Activated T-helper 2 cell treated with anti-CD3 and anti-CD28 coated beads, Interferon-gamma antibody, Interleukin-2, Interleukin-4, amounts not matched to agents 10 μg/mL and 5 μg/mL and 100 μg/mL, durations not matched to agents 14 hours and 24 hours and 36 hours (primary cell): ENCODE data around the gene CHAT. TPM values are rescaled to one million over a fixed set of nuclear protein-coding genes. Genes with fewer than 3 reads are reported as not detected.

Experiments
- DNase-seq: peaks from one replicate; pipeline ENCODE4 v3.0.0; 2021; ENCODE audit warnings: low spot score
- H3K27ac Mint-ChIP-seq: one replicate; pipeline ENCODE4 v1.8.0; 2021; ENCODE audit warnings: mixed read lengths
- H3K27me3 Mint-ChIP-seq: one replicate; pipeline ENCODE4 v1.8.0; 2021; ENCODE audit warnings: low read depth, mixed read lengths
- H3K36me3 Mint-ChIP-seq: one replicate; pipeline ENCODE4 v1.8.0; 2021; ENCODE audit warnings: low read depth, mixed read lengths
- H3K4me1 Mint-ChIP-seq: one replicate; pipeline ENCODE4 v1.8.0; 2021; ENCODE audit warnings: low read depth, mixed read lengths
- H3K4me3 Mint-ChIP-seq: one replicate; pipeline ENCODE4 v1.8.0; 2021; ENCODE audit warnings: low read depth, mild to moderate bottlenecking, moderate library complexity, mixed read lengths
- H3K9me3 Mint-ChIP-seq: one replicate; pipeline ENCODE4 v1.8.0; 2021; ENCODE audit warnings: mixed read lengths
- intact Hi-C: fragments of 100-400 bp; cut with micrococcal nuclease; formaldehyde crosslinking; loops from one replicate; pipeline ENCODE4 v1.15.1; 2023
- total RNA-seq: library from RNA; stranded (reverse); gene quantifications from 2 replicates; pipeline ENCODE4 v1.2.3, GENCODE V29; 2022

CHAT gene
- total RNA-seq, 1 donor from 2014 or later = 2.2 TPM

- Mint-ChIP-seq H3K27ac (no peak overlapping the region), H3K36me3 (no peaks in the 10 kb centered on the region), H3K4me1 (no peaks in the 10 kb centered on the region), H3K27me3 (no peaks in the 10 kb centered on the region), H3K9me3 (peaks cover 14% of the 10 kb centered on the region), H3K4me3 (no peak overlapping the region)
- DNase-seq = no peak
- intact Hi-C loops = no loop called here
These were observed 43.8 kb downstream of the CHAT start for GRCh38 chr10:49657606-49658005.

- intact Hi-C loops = no loop called here
- Mint-ChIP-seq H3K9me3 (peaks cover 14% of the 10 kb centered on the region), H3K27ac (no peak overlapping the region), H3K36me3 (no peaks in the 10 kb centered on the region), H3K4me3 (no peak overlapping the region), H3K27me3 (no peaks in the 10 kb centered on the region), H3K4me1 (no peaks in the 10 kb centered on the region)
- DNase-seq = no peak
These were observed 47.5 kb downstream of the CHAT start for GRCh38 chr10:49661140-49661856.

- Mint-ChIP-seq H3K4me3 (no peak overlapping the region), H3K27me3 (no peaks in the 10 kb centered on the region), H3K4me1 (no peaks in the 10 kb centered on the region), H3K9me3 (peaks cover 14% of the 10 kb centered on the region), H3K27ac (no peak overlapping the region), H3K36me3 (no peaks in the 10 kb centered on the region)
- no peak for DNase-seq
- intact Hi-C loops = no loop called here
These were observed 48.5 kb downstream of the CHAT start for GRCh38 chr10:49662169-49662830.

- Mint-ChIP-seq H3K9me3 (peaks cover 12% of the 10 kb centered on the region), H3K4me3 (no peak overlapping the region), H3K27me3 (peaks cover 3% of the 10 kb centered on the region), H3K27ac (no peak overlapping the region), H3K36me3 (no peaks in the 10 kb centered on the region), H3K4me1 (no peaks in the 10 kb centered on the region)
- intact Hi-C loops = no loop called here
- no peak for DNase-seq
These were observed 49.8 kb downstream of the CHAT start for GRCh38 chr10:49663596-49663995.

- no peak for DNase-seq
- H3K27ac Mint-ChIP-seq = no peak overlapping the region
- H3K36me3 Mint-ChIP-seq = no peaks in the 10 kb centered on the region
- H3K4me1 Mint-ChIP-seq = no peaks in the 10 kb centered on the region
- H3K27me3 Mint-ChIP-seq = peaks cover 3% of the 10 kb centered on the region
- intact Hi-C loops = no loop called here
- H3K9me3 Mint-ChIP-seq = peaks cover 6% of the 10 kb centered on the region
- H3K4me3 Mint-ChIP-seq = no peak overlapping the region
These were observed 50.4 kb downstream of the CHAT start for GRCh38 chr10:49664006-49664841.

GRCh38 chr10:49664842-49665355 is 51.1 kb downstream of the CHAT start:
- no peak overlapping the region for H3K27ac Mint-ChIP-seq
- no peaks in the 10 kb centered on the region for H3K4me1 Mint-ChIP-seq
- intact Hi-C loops = no loop called here
- H3K9me3 Mint-ChIP-seq = peaks cover 1% of the 10 kb centered on the region
- H3K27me3 Mint-ChIP-seq = peaks cover 3% of the 10 kb centered on the region
- no peak overlapping the region for H3K4me3 Mint-ChIP-seq
- no peaks in the 10 kb centered on the region for H3K36me3 Mint-ChIP-seq
- DNase-seq = no peak

- H3K27me3 Mint-ChIP-seq = peaks cover 4% of the 10 kb centered on the region
- no peaks in the 10 kb centered on the region for H3K9me3 Mint-ChIP-seq
- H3K27ac Mint-ChIP-seq = no peak overlapping the region
- DNase-seq = no peak
- H3K36me3 Mint-ChIP-seq = no peaks in the 10 kb centered on the region
- no peaks in the 10 kb centered on the region for H3K4me1 Mint-ChIP-seq
- H3K4me3 Mint-ChIP-seq = no peak overlapping the region
- intact Hi-C loops = no loop called here
These were observed 52.3 kb downstream of the CHAT start for GRCh38 chr10:49666054-49666615.

- H3K9me3 Mint-ChIP-seq = no peaks in the 10 kb centered on the region
- intact Hi-C loops = no loop called here
- H3K36me3 Mint-ChIP-seq = no peaks in the 10 kb centered on the region
These were observed 52.8 kb downstream of the CHAT start for GRCh38 chr10:49666685-49667084.

GRCh38 chr10:49667991-49668390 is 54.2 kb downstream of the CHAT start:
- H3K36me3 Mint-ChIP-seq = no peaks in the 10 kb centered on the region
- no peak overlapping the region for H3K4me3 Mint-ChIP-seq
- intact Hi-C loops = no loop called here
- H3K27ac Mint-ChIP-seq = no peak overlapping the region
- no peaks in the 10 kb centered on the region for H3K4me1 Mint-ChIP-seq
- no peak for DNase-seq
- no peaks in the 10 kb centered on the region for H3K9me3 Mint-ChIP-seq
- peaks cover 19% of the 10 kb centered on the region for H3K27me3 Mint-ChIP-seq

More at GRCh38 chr10:49666685-49667084, 52.8 kb downstream of the CHAT start:
- H3K27ac Mint-ChIP-seq = no peak overlapping the region
- H3K4me3 Mint-ChIP-seq = no peak overlapping the region
- peaks cover 9% of the 10 kb centered on the region for H3K27me3 Mint-ChIP-seq
- no peak for DNase-seq
- no peaks in the 10 kb centered on the region for H3K4me1 Mint-ChIP-seq

- H3K4me3 Mint-ChIP-seq = no peak overlapping the region
- DNase-seq = no peak
- intact Hi-C loops = no loop called here
- H3K27ac Mint-ChIP-seq = no peak overlapping the region
- H3K4me1 Mint-ChIP-seq = no peaks in the 10 kb centered on the region
- H3K36me3 Mint-ChIP-seq = no peaks in the 10 kb centered on the region
- H3K27me3 Mint-ChIP-seq = peaks cover 25% of the 10 kb centered on the region
- no peaks in the 10 kb centered on the region for H3K9me3 Mint-ChIP-seq
These were observed 54.8 kb downstream of the CHAT start for GRCh38 chr10:49668684-49669083.

GRCh38 chr10:49678827-49679479 is 65.1 kb downstream of the CHAT start:
- no peak overlapping the region for H3K4me3 Mint-ChIP-seq
- no peak overlapping the region for H3K27ac Mint-ChIP-seq
- DNase-seq = no peak
- peaks cover 2% of the 10 kb centered on the region for H3K4me1 Mint-ChIP-seq
- no peaks in the 10 kb centered on the region for H3K36me3 Mint-ChIP-seq
- intact Hi-C loops = no loop called here
- peaks cover 8% of the 10 kb centered on the region for H3K9me3 Mint-ChIP-seq
- peaks cover 39% of the 10 kb centered on the region for H3K27me3 Mint-ChIP-seq

- Mint-ChIP-seq H3K4me3 (no peak within 1 kb of the TSS), H3K9me3 (peaks cover 8% of the 10 kb centered on the region), H3K27ac (no peak within 1 kb of the TSS), H3K36me3 (no peaks in the 10 kb centered on the region), H3K27me3 (peaks cover 38% of the 10 kb centered on the region), H3K4me1 (peaks cover 2% of the 10 kb centered on the region)
- intact Hi-C loops = no loop called here
- DNase-seq = peak; percentile 40
These were observed 65.7 kb downstream of the CHAT start, which contains the start of gene C10orf53 for GRCh38 chr10:49679480-49679893. Gene C10orf53 (plus strand): TSS chr10:49679651. CDS start chr10:49679698, 47 bp downstream.
